MM.1S (cell line): Measurements from ENCODE around the gene VDAC2.

Experiments
- EZH2 ChIP-seq: fragments of 300-600 bp; sonication (generic); optimal IDR thresholded peaks from 2 replicates; pipeline ENCODE3; 2017; ENCODE audit warnings: low read depth, mild to moderate bottlenecking, antibody characterized with exemption, low read length, mixed read lengths
- EZH2phosphoT487 ChIP-seq: fragments of 300-600 bp; sonication (generic); IDR thresholded peaks from 2 replicates; pipeline ENCODE4 v1.6.1; 2018; ENCODE audit warnings: antibody characterized with exemption, low read length
- TF ChIP-seq, protein P1 (sequence below): fragments of 300-600 bp; sonication (generic); IDR thresholded peaks from 2 replicates; pipeline ENCODE4 v1.5.1; 2016; ENCODE audit warnings: antibody characterized with exemption, low read length, mixed read lengths

DNA sequence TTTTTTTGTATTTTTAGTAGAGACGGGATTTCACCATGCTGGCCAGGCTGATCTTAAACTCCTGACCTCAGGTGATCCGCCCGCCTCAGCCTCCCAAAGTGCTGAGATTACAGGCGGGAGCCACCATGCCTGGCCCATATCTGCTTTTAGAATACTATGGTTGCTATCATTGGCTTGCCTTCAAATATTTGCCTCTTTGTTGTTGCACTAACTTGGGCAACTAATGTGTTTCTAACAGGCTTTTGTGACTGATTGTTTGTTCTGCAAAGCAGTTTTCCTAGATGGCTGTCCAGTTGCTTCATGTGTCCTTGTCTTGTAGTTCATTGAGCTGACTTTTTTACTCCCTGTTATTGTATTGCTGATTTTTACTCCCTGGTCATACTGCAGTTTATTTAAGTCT is 9.7 kb downstream of the VDAC2 start:
- TF ChIP-seq, protein P1, sequence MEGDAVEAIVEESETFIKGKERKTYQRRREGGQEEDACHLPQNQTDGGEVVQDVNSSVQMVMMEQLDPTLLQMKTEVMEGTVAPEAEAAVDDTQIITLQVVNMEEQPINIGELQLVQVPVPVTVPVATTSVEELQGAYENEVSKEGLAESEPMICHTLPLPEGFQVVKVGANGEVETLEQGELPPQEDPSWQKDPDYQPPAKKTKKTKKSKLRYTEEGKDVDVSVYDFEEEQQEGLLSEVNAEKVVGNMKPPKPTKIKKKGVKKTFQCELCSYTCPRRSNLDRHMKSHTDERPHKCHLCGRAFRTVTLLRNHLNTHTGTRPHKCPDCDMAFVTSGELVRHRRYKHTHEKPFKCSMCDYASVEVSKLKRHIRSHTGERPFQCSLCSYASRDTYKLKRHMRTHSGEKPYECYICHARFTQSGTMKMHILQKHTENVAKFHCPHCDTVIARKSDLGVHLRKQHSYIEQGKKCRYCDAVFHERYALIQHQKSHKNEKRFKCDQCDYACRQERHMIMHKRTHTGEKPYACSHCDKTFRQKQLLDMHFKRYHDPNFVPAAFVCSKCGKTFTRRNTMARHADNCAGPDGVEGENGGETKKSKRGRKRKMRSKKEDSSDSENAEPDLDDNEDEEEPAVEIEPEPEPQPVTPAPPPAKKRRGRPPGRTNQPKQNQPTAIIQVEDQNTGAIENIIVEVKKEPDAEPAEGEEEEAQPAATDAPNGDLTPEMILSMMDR: no peak
- TF ChIP-seq EZH2phosphoT487 (no peak), EZH2 (no peak)
